GM18507 (cell line): ENCODE data around the gene SPATA31C1.
"Not testable (repeated sequence)": the region's sequence is repeated elsewhere in the genome, so short reads cannot be mapped to it uniquely, and the experiment has no call there.

Source experiments
- DNase-seq: peaks from one replicate; pipeline ENCODE4 v3.0.0; 2011; ENCODE audit warnings: low read depth; ENCODE audit not compliant: insufficient read length; ENCODE audit errors: extremely low spot score
- FAIRE-seq: peaks from 2 replicates; lab custom pipeline; 2011; peaks lifted over from hg19 to GRCh38; lab: Jason Lieb, UNC

Gene SPATA31C1

DNA sequence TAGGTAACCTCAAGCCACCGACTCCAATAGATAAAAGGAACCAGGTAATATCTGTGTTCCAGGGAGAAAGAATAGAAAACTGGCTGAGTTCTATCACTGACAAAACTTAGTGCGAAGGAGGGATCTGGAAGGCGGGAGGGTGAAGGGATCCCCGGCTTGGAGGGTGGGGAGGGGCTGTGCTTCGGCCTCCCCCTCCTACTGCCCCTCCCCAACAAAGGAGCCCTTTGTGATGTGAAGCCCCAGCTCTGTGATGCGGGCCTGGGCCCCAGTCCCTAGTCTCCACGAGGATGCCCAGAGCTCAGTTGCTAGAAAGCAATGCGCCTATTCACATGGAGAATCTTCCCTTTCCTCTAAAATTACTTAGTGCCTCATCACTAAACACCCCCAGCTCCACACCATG lies at the start of gene SPATA31C1:
Gene SPATA31C1, plus strand, starts transcription at position 301 of the 400 bp plus-strand sequence.
- DNase-seq, FAIRE-seq: not testable (repeated sequence)

- no peak for FAIRE-seq
- DNase-seq: no peak
Observed at GRCh38 chr9:87868175-87868574, 49.6 kb upstream of the SPATA31C1 start.

DNA sequence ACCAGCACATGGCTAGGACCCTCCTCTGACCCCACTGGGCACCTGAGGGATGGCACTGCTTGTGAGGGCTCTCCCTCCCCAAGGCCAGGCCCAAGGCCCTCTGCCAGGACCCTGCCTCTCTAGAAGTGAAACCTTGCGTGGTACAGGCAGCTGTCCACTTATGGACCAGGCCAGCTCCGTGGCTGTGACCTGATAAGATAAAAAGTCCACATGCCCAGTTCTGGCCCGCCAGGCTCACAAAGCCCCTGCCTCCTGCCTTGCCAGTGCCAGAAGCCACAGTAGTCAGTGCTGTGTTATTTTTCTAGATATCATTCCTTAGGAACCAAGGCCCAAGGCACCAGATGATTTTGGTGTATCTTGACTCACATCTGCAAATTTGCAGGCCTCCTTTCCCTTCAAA lies 49.1 kb upstream of the SPATA31C1 start:
- no peak for DNase-seq
- FAIRE-seq: no peak

DNA sequence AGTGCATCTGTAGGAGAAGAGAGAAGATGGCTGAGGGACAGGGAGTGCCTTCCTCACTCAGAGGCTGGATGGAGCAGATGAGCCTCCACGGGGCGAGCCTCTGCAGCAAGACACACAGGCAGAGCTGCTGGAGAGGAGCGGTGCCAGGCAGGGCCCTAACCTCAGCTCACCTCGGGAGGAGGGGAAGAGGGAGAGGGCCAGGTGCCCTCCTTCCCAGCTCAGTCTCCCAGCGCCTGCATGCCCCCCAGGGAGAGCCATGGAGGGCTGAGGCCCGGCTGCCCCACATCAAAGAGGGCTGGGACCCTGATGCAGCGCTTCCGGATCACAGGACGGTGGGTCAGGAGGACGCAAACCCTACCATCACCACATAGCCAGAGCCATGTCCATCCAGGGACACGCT lies 48.7 kb upstream of the SPATA31C1 start:
- FAIRE-seq (no peak), DNase-seq (no peak)

DNA sequence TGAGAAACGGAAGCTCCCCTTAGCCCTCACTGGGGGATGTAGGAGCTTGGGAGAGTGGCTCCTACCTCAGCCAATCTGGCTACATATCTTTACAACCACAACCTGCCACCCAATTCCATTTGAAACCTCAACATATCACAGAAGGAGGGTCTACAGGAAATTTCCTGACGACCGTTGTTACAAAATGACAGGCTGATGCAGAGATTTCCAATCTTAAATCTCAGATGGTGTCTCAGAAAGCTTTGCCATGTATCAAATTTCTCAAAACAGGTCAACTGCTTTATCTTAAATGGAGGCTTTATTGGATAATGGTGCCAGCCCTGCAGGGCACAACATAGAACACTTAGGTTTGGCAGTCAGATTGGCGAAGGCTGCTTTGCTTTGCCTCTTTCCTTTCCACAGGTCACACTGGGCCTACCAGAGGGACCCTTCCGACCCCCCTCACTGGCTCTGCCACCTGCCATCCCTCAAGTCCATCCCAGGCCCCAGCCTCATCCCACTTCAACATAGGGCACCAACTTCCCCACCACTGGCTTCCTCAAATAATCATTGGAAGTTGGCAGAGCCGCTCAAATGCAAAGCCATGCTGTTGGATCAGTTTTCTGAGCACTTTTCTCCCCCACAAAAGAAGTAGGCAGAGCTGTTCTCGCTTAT lies 46.2 kb upstream of the SPATA31C1 start:
- FAIRE-seq (no peak), DNase-seq (no peak)

GRCh38 chr9:87872079-87872624 lies 45.6 kb upstream of the SPATA31C1 start:
- FAIRE-seq (no peak), DNase-seq (no peak)

- FAIRE-seq: no peak
- no peak for DNase-seq
Observed at GRCh38 chr9:87873607-87874303, 44.0 kb upstream of the SPATA31C1 start.

DNA sequence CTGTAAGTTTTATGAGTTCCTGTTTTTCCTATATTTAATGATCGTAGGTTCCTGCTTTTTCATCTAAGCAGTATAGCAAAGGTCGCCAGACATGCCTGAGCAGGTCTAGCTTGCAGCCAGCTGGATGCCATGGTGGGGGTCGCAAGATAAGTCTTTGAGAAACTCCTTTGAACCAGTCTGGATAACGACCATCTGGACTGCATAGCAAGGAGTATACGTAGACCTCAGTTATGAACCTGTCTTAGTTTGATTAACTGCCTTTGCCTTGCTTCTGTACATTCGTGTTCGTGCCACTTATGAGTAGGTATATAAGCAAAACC lies 43.5 kb upstream of the SPATA31C1 start:
- no peak for FAIRE-seq
- DNase-seq: no peak

DNA sequence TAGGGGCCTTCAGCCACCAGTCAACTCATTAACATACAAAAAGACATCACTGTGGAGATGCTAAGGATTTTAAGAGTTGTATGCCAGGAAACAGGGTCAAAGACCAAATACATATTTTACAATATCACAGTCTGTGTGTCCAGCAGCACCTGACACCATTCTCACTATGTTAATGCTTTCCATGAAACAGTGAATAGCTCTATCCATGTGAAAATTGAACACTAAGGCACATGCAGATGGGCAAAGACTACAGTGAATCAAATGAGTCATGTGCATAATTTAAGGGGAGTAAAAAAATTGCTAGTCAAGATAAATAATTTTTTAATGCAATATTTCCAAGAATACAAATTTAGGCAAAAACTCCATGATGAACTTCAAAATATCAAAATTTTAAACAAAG lies 42.7 kb upstream of the SPATA31C1 start:
- no peak for DNase-seq
- no peak for FAIRE-seq

DNA sequence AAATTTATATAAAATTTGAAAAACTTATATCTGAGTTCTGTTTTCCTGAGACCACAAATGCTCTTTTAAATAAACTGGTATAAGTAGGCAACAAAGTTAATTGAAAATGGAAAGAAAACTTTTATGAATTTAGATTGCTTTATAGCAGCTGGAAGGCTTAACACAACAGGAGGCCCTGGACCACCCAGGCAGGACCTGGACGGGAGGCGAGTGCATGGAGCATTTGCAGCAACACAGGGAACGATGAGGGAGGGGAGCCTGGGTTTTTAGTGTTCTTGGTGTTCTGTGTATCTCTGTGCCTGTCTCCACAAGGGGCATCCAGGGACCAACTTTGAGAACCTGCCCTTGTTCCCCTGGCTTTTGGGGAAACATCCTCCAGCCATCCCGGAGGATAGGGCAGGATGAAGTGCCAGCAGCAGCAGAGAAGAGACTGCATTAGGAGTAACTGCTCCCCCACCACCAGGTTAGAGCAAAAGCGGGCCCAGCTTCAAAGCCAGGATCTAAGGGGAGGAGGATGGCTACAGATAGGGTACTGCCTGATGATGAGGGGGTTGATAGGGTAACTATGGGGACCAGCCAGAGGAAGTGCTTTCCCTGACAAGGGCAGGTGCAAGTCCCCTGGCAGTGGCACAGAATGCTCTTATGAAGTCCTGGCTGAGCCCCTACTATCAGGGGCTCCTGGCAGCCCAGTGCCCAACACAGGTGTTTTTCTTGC lies 41.8 kb upstream of the SPATA31C1 start:
- DNase-seq: no peak
- FAIRE-seq: no peak

GRCh38 chr9:87876708-87877107 lies 41.1 kb upstream of the SPATA31C1 start:
- no peak for DNase-seq
- FAIRE-seq: no peak

DNA sequence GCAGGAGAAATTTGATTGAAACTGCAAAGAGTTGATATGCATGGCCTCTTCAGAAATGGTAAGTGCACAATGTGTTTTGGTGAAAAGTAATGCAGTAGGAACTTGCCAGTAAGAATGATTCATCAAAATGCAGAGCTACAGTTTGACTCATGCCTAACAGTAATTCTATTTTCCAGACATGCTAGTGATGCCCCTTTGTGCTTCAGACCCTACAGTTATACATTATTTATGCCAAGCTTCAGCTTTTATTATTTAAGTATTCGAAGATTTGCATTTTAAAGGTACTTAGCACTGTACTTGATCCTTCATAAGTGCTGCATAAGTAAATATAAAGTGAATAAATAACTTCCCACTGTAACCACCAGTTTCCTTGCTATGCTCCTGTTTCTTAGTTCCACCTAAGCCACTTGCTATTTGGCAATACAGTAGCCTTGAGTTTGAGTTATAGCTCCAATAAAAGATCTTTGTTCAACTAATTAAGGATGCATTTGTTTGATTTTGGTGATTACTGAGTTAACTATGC lies 38.7 kb upstream of the SPATA31C1 start:
- FAIRE-seq (no peak), DNase-seq (no peak)

- DNase-seq (no peak), FAIRE-seq (no peak)
Observed at GRCh38 chr9:87880116-87880515, 37.6 kb upstream of the SPATA31C1 start.

DNA sequence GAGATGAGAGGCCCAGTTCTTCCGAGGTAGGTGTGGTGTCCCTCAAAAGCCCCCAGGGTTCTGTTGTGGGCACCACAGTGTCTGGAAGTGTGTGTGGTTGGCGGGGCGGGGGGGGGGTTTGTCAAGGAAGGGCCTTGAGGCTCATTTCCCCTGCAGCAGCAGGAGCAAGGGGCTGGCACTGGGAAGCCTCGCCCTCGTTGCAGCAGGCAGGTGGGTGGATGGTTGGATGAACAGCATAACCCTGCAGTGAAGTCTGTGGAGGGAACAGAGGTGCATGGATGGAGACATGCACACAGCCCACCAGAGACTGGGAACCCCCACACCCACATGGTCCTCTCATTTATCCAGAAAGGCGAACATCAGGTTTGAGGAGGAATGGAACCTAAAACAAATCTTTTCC lies 37.1 kb upstream of the SPATA31C1 start:
- FAIRE-seq: no peak
- no peak for DNase-seq

GRCh38 chr9:87882627-87883026 lies 35.1 kb upstream of the SPATA31C1 start, which contains the start of gene SPATA31E1:
SPATA31E1 (plus strand) TSS chr9:87882877; CDS start chr9:87882892, 15 bp downstream.
- DNase-seq (no peak), FAIRE-seq (no peak)

GRCh38 chr9:87883274-87883673 lies 34.5 kb upstream of the SPATA31C1 start:
- DNase-seq (no peak), FAIRE-seq (no peak)

GRCh38 chr9:87883990-87884389 lies 33.8 kb upstream of the SPATA31C1 start:
- FAIRE-seq: no peak
- no peak for DNase-seq

GRCh38 chr9:87884578-87885459 lies 32.9 kb upstream of the SPATA31C1 start:
- FAIRE-seq: no peak

GRCh38 chr9:87885484-87886189 lies 32.1 kb upstream of the SPATA31C1 start:
- no peak for FAIRE-seq
- DNase-seq: no peak

More at GRCh38 chr9:87884578-87885459, 32.9 kb upstream of the SPATA31C1 start:
- DNase-seq: no peak
